Esophagus muscularis mucosa (tissue), 3 donors: ENCODE data around the gene ZNF398.

Source experiments
- CTCF ChIP-seq, 3 experiments: fragments of 200-600 bp in 2 of 3; fragments of 450-650 bp in 1 of 3; sonication (generic) in 2 of 3; IDR thresholded peaks; one replicate each; pipeline ENCODE4 v1.5.1; 2017 to 2019; ENCODE audit warnings: antibody characterized with exemption in 3 of 3, mild to moderate bottlenecking in 2 of 3, moderate library complexity in 1 of 3
- POLR2A ChIP-seq: fragments of 450-650 bp; IDR thresholded peaks from one replicate; pipeline ENCODE4 v1.6.1; 2017; ENCODE audit warnings: antibody characterized with exemption, moderate library complexity, mild to moderate bottlenecking, low read depth
- POLR2AphosphoS5 ChIP-seq, 2 donors: sonication (generic); formaldehyde crosslinking; IDR thresholded peaks; one replicate each; pipeline ENCODE4 v1.6.1; 2017; ENCODE audit warnings: antibody characterized with exemption in 2 of 2

- no peak for TF ChIP-seq CTCF (IDR thresholded peaks at IDR 0.05)
- no peak for TF ChIP-seq POLR2A
- no peak for TF ChIP-seq POLR2AphosphoS5 (IDR thresholded peaks at IDR 0.05)
Measured at GRCh38 chr7:149214020-149214720, 66.9 kb downstream of the ZNF398 start.
